ENCODE measurements around the gene IFNA17. TPM values are rescaled to one million over a fixed set of nuclear protein-coding genes. Genes with fewer than 3 reads are reported as not detected.
"Not testable (repeated sequence)": the region's sequence is repeated elsewhere in the genome, so short reads cannot be mapped to it uniquely, and the experiment has no call there.

The IFNA17 gene
- total RNA-seq, 1 donor from 2014 or later, result not detected

- not testable (repeated sequence) for DNase-seq
These were observed 17.2 kb downstream of the IFNA17 start for GRCh38 chr9:21210782-21211181.

- no peak for DNase-seq
These were observed 17.7 kb downstream of the IFNA17 start for GRCh38 chr9:21210311-21210710.

DNA sequence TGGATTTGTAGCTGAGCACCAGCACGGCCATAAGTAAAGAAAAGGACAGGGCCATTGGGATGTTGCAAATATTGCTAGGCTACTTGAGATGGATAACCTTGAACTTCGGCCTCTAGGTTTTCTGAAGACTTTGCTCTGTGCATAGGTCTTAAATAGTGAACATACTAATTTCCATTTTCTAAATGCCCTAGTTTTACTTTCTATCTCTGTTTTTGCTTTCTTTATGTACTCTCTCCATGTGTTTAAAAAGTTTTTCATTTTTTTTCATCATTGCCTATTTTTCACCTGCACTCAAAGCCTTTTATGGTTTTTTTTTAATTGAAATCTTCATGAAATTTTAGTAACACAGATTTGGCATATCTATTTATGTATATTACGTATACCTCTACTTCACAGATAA lies 21.0 kb downstream of the IFNA17 start, which contains the start of gene IFNA10:
TSS of gene IFNA10 (minus strand) at position 101 of the 400 bp plus-strand sequence. CDS start at position 55, 46 bp downstream.
- DNase-seq, result not testable (repeated sequence)

DNA sequence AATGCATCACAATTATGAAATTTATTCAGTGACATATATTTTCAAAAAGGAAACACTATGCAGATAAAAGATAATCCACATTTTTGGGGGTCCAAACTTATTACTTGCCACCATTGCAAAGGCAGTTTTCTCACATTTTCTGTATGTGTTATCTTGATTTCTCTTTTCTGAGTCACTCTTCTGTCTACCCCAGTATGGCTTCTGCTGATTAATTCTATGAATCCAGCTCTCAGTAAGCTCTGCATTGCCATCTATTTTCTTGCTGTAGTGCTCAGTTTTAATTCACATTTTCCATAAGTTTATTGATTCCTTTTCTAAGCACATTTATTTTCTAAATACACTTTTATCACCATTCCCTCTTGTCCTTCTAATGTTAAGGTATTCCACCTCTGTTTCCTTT lies 22.8 kb downstream of the IFNA17 start:
- DNase-seq, result no peak

DNA sequence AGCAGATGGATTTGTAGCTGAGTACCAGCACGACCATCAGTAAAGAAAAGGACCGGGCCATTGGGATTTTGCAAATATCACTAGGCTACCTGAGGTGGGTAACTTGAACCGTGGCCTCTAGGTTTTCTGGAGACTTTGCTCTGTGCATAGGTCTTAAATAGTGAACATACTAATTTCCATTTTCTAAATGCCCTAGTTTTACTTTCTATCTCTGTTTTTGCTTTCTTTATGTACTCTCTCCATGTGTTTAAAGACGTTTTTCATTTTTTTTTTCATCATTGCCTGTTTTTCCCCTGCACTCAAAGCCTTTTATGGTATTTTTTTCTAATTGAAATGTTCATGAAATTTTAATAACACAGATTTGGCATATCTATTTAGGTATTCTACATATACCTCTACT lies 25.9 kb downstream of the IFNA17 start, which contains the start of gene IFNA7:
TSS of gene IFNA7 (minus strand) at position 101 of the 400 bp plus-strand sequence. CDS start at position 61, 40 bp downstream.
- not testable (repeated sequence) for DNase-seq

GRCh38 chr9:21194867-21195776 lies 32.9 kb downstream of the IFNA17 start:
- peak; percentile 17 for DNase-seq

- not testable (repeated sequence) for DNase-seq
These were observed 40.5 kb downstream of the IFNA17 start, which contains the start of gene IFNA4 for GRCh38 chr9:21187487-21187886. TSS of gene IFNA4 (minus strand) at chr9:21187587. CDS start at chr9:21187531, 56 bp downstream.

DNA sequence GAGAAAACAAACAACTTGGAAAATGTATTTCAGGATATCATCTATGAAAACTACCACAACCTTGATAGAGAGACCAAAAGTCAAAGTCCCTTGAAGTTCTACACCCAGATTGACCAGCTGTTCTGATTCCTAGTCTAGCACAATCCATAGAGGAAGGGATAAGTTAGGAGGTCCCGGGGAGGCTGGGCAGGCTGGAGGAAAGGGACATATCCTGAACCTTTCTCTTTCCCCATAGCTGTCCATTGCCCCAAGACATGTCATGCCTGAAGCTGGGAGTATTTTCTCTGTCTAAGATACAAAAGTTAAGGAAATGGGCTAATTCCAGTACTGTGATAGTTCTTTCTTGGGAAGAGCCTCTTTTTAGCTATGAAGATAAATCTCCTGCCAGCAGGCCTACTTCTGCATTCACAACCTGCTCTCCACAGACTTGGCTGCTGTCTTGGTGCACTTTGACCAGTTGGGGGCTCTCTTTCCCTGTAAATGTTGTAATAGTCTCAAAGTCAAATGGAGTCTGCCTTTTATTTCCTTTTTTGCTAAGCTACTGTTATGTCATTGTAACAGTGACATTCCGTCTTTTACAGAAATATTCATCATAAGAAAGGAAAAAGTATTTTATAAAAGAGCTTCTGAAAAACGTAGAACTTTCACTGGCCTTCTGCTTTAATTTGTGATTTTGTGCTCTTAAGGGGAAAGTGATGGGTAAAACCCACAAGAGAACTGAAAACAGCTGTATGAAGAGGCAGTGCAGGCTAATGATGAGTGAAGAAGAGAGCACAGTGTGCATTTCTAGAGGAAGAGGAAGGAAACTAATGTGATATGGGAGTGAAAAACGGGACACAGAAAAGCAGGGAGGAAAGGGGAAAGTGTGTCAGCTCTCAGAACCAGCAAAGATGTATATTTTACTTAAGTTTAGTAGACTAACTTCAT lies 44.9 kb downstream of the IFNA17 start:
- DNase-seq, result peak; percentile 2

Other genes starting within 250 kb of the IFNA17 start
- 5.8 TPM for gene HACD4, start 196.6 kb downstream of the IFNA17 start, total RNA-seq
- not detected for gene IFNB1, start 150.3 kb downstream of the IFNA17 start, total RNA-seq
- not detected for gene IFNW1, start 86.4 kb downstream of the IFNA17 start, total RNA-seq
- gene IFNA21, start 61.6 kb downstream of the IFNA17 start, total RNA-seq, result not detected
- not detected for gene IFNA4, start 40.6 kb downstream of the IFNA17 start, total RNA-seq
- gene IFNA7, start 26.0 kb downstream of the IFNA17 start, total RNA-seq, result not detected
- gene IFNA10, start 21.1 kb downstream of the IFNA17 start, total RNA-seq, result not detected
- gene IFNA16, start 10.9 kb downstream of the IFNA17 start, total RNA-seq, result not detected
- gene IFNA14, start 11.8 kb upstream of the IFNA17 start, total RNA-seq, result not detected
- gene IFNA5, start 77.1 kb upstream of the IFNA17 start, total RNA-seq, result not detected
- gene KLHL9, start 107.2 kb upstream of the IFNA17 start, total RNA-seq, result 40.7 TPM
- gene IFNA6, start 122.7 kb upstream of the IFNA17 start, total RNA-seq, result not detected
- gene IFNA13, start 139.8 kb upstream of the IFNA17 start, total RNA-seq, result not detected
- not detected for gene IFNA2, start 157.2 kb upstream of the IFNA17 start, total RNA-seq
- gene IFNA8, start 180.9 kb upstream of the IFNA17 start, total RNA-seq, result not detected
- not detected for gene IFNA1, start 212.2 kb upstream of the IFNA17 start, total RNA-seq